A549 (cell line): ENCODE measurements around the gene NRG3. TPM values are rescaled to one million over a fixed set of nuclear protein-coding genes. Genes with fewer than 3 reads are reported as not detected.

Experiments used
- ATAC-seq, 2 experiments: fragments of 200-7000 bp in 1 of 2; fragments of >200 bp in 1 of 2; cut with Nextera tagmentation in 1 of 2; cut with Tn5 transposase in 1 of 2; 3 replicates each; pipeline versions ENCODE4 v1.8.0 to v1.9.1; 2018 to 2020; ENCODE audit warnings: mild to moderate bottlenecking in 1 of 2, moderate library complexity in 1 of 2
- CTCF ChIA-PET: fragments of 300-600 bp; sonication (Branson Sonifier 250); formaldehyde crosslinking; extraction: SDS; loops from one replicate; lab custom pipeline; 2021; ENCODE audit warnings: antibody characterized with exemption, inconsistent platforms; lab: Yijun Ruan, JAX
- POLR2A ChIA-PET: fragments of 350-600 bp; formaldehyde crosslinking; extraction: SDS; loops from one replicate; lab custom pipeline; 2021; ENCODE audit warnings: antibody characterized with exemption, inconsistent platforms; lab: Yijun Ruan, JAX
- DNase-seq, 2 experiments: peaks; one replicate each; pipeline versions ENCODE4 v3.0.0 to v3.0.0-alpha.2; 2011 to 2016; ENCODE audit warnings: low read depth in 1 of 2, low spot score in 1 of 2
- FAIRE-seq: peaks from 2 replicates; lab custom pipeline; 2011; peaks lifted over from hg19 to GRCh38; lab: Jason Lieb, UNC
- H3K27ac ChIP-seq, 2 experiments: fragments of >200 bp; sonication (Bioruptor Twin); formaldehyde crosslinking; 3 replicates each; pipeline ENCODE4 v1.5.1; 2016 to 2017
- H3K4me1 ChIP-seq: fragments of >200 bp; sonication (Bioruptor Twin); formaldehyde crosslinking; 3 replicates; pipeline ENCODE4 v1.6.1; 2016
- H3K4me2 ChIP-seq: fragments of >200 bp; sonication (Bioruptor Twin); formaldehyde crosslinking; 3 replicates; pipeline ENCODE4 v1.6.1; 2016
- H3K4me3 ChIP-seq: fragments of >200 bp; sonication (Bioruptor Twin); formaldehyde crosslinking; 3 replicates; pipeline ENCODE4 v1.5.1; 2016
- H3K9me3 ChIP-seq: fragments of >200 bp; sonication (Bioruptor Twin); formaldehyde crosslinking; 3 replicates; pipeline ENCODE4 v1.6.1; 2016
- BHLHE40 ChIP-seq: IDR thresholded peaks from 2 replicates; pipeline ENCODE4 v1.6.1; 2012; ENCODE audit warnings: low read depth, low read length, inconsistent platforms
- CBX2 ChIP-seq: fragments of 200-600 bp; sonication (generic); IDR thresholded peaks from 2 replicates; pipeline ENCODE4 v1.6.1; 2016; ENCODE audit warnings: low read depth, mild to moderate bottlenecking, borderline replicate concordance
- CHD2 ChIP-seq: fragments of 150-350 bp; IDR thresholded peaks from 2 replicates; pipeline ENCODE4 v1.6.1; 2014; ENCODE audit warnings: low read length; ENCODE audit not compliant: partially characterized antibody
- CTCF ChIP-seq: fragments of >200 bp; sonication (Bioruptor Twin); formaldehyde crosslinking; IDR thresholded peaks from 3 replicates; pipeline ENCODE4 v1.5.1; 2016
- EHMT2 ChIP-seq: fragments of 200-600 bp; sonication (generic); IDR thresholded peaks from 2 replicates; pipeline ENCODE4 v1.6.1; 2016; ENCODE audit warnings: antibody characterized with exemption, low read depth, mild to moderate bottlenecking, moderate library complexity
- FOSB ChIP-seq: fragments of 250-450 bp; sonication (Bioruptor Pico); IDR thresholded peaks from 2 replicates; pipeline ENCODE4 v1.5.0; 2020; ENCODE audit warnings: mild to moderate bottlenecking, moderate library complexity
- FOXS1 ChIP-seq: fragments of 250-450 bp; sonication (Bioruptor Pico); IDR thresholded peaks from 2 replicates; pipeline ENCODE4 v1.5.0; 2020; ENCODE audit warnings: mild to moderate bottlenecking, moderate library complexity
- GATA3 ChIP-seq: IDR thresholded peaks from 2 replicates; pipeline ENCODE4 v1.6.1; 2012; ENCODE audit warnings: borderline replicate concordance
- HDAC2 ChIP-seq: fragments of 200-600 bp; sonication (generic); IDR thresholded peaks from 2 replicates; pipeline ENCODE4 v1.6.1; 2016
- KDM5A ChIP-seq: fragments of 200-600 bp; sonication (generic); IDR thresholded peaks from 2 replicates; pipeline ENCODE4 v1.6.1; 2016; ENCODE audit warnings: antibody characterized with exemption, mild to moderate bottlenecking
- MYC ChIP-seq: IDR thresholded peaks from 2 replicates; pipeline ENCODE4 v1.6.1; 2012; ENCODE audit warnings: mild to moderate bottlenecking, inconsistent platforms, low read length, improper control_type of control experiment, borderline replicate concordance
- NFE2L2 ChIP-seq: fragments of 150-350 bp; conservative IDR thresholded peaks from 2 replicates; pipeline ENCODE4 v1.6.1; 2014; ENCODE audit warnings: low read length
- NR3C1 ChIP-seq: fragments of >200 bp; sonication (Bioruptor Twin); formaldehyde crosslinking; IDR thresholded peaks from 3 replicates; pipeline ENCODE4 v1.6.1; 2017
- POLR2A ChIP-seq: IDR thresholded peaks from 2 replicates; pipeline ENCODE4 v1.6.1; 2012; ENCODE audit warnings: mild to moderate bottlenecking, low read length
- POLR2AphosphoS2 ChIP-seq: conservative IDR thresholded peaks from 2 replicates; pipeline ENCODE4 v1.6.1; 2012; ENCODE audit warnings: low read length, improper control_type of control experiment, inconsistent platforms
- RCOR1 ChIP-seq: fragments of 150-350 bp; IDR thresholded peaks from 2 replicates; pipeline ENCODE4 v1.6.1; 2014; ENCODE audit warnings: antibody characterized with exemption, low read length, low read depth
- REST ChIP-seq: fragments of 200-600 bp; sonication (generic); IDR thresholded peaks from 2 replicates; pipeline ENCODE4 v1.6.1; 2016; ENCODE audit warnings: antibody characterized with exemption, mild to moderate bottlenecking, moderate library complexity
- RNF2 ChIP-seq: fragments of 200-600 bp; sonication (generic); IDR thresholded peaks from 2 replicates; pipeline ENCODE4 v1.6.1; 2016; ENCODE audit warnings: low read depth, mild to moderate bottlenecking, antibody characterized with exemption, moderate library complexity, borderline replicate concordance
- SREBF2 ChIP-seq: fragments of 450-650 bp; IDR thresholded peaks from 2 replicates; pipeline ENCODE4 v1.6.1; 2014; ENCODE audit warnings: mild to moderate bottlenecking, moderate library complexity
- USF2 ChIP-seq: fragments of 450-650 bp; IDR thresholded peaks from 2 replicates; pipeline ENCODE4 v1.6.1; 2014; ENCODE audit warnings: antibody characterized with exemption
- WGBS: methylation state at CpG from one replicate; pipeline ENCODE4 v1.1.6; 2017; ENCODE audit errors: missing lambda C conversion rate; 5-methylcytosine and 5-hydroxymethylcytosine counted together
- polyA plus RNA-seq, 4 experiments: library from polyadenylated mRNA; depleted of rRNA in 3 of 4; stranded (reverse); fragments of >200 nt; fragmentation: RNase III in 1 of 4; extraction: RNeasy Plus Mini Kit Qiagen cat#74134 plus additional on column Dnase treatment in 1 of 4; gene quantifications; 2 replicates in 3 of 4; 3 replicates in 1 of 4; pipeline ENCODE4 v1.2.3, GENCODE V29; 2011 to 2017

NRG3 gene
- polyA plus RNA-seq, 2 of the 4 experiments (the other 2 are of a cell fraction), result not detected

GRCh38 chr10:82924711-82925110 lies 1049.7 kb downstream of the NRG3 start:
- no peak overlapping the region for H3K4me3 ChIP-seq
- CTCF ChIA-PET, result no interaction called here
- TF ChIP-seq RCOR1 (no peak), POLR2A (no peak), BHLHE40 (no peak), HDAC2 (no peak), NFE2L2 (no peak), POLR2AphosphoS2 (no peak), CTCF (no peak), RNF2 (no peak)

GRCh38 chr10:82925547-82925946 lies 1050.6 kb downstream of the NRG3 start:
- DNase-seq, result no peak
- no peak overlapping the region for H3K4me2 ChIP-seq
- H3K4me3 ChIP-seq, result no peak overlapping the region
- no peak overlapping the region for H3K27ac ChIP-seq
- ChIA-PET CTCF (no interaction called here), POLR2A (no interaction called here)
- WGBS, result 0% methylated on average over 3 of the region's 3 CpGs
- ATAC-seq, result no peak
- H3K4me1 ChIP-seq, result no peaks in the 10 kb centered on the region
- FAIRE-seq, result no peak
- TF ChIP-seq FOXS1 (CRISPR knock-in tag) (no peak), USF2 (no peak), CTCF (no peak), CBX2 (no peak), SREBF2 (no peak), GATA3 (no peak), NR3C1 (no peak), MYC (no peak)
- H3K9me3 ChIP-seq, result no peaks in the 10 kb centered on the region

More at GRCh38 chr10:82924711-82925110, 1049.7 kb downstream of the NRG3 start:
- no peak overlapping the region for H3K27ac ChIP-seq
- FAIRE-seq (no peak), DNase-seq (no peak), ATAC-seq (no peak)
- H3K4me2 ChIP-seq, result no peak overlapping the region
- POLR2A ChIA-PET, result no interaction called here
- H3K9me3 ChIP-seq, result no peaks in the 10 kb centered on the region
- H3K4me1 ChIP-seq, result no peaks in the 10 kb centered on the region
- 0% methylated on average over 1 of the region's 1 CpG for WGBS

GRCh38 chr10:82932451-82932850 lies 1057.5 kb downstream of the NRG3 start:
- WGBS, result 0% methylated on average over 3 of the region's 3 CpGs
- POLR2A ChIA-PET, result no interaction called here
- no peak for DNase-seq
- no peak for ATAC-seq
- TF ChIP-seq KDM5A (no peak), REST (no peak), EHMT2 (no peak), FOXS1 (CRISPR knock-in tag) (no peak), CHD2 (no peak), FOSB (CRISPR knock-in tag) (no peak)
- FAIRE-seq, result no peak
- Histone ChIP-seq H3K27ac (no peak overlapping the region), H3K4me1 (no peaks in the 10 kb centered on the region), H3K4me3 (no peak overlapping the region), H3K4me2 (no peak overlapping the region), H3K9me3 (no peaks in the 10 kb centered on the region)
- CTCF ChIA-PET, result no interaction called here
